Fibroblast of mammary gland (primary cell): Measurements from ENCODE around the gene CCDC110.
"Not testable (repeated sequence)": the region's sequence is repeated elsewhere in the genome, so short reads cannot be mapped to it uniquely, and the experiment has no call there.

Source experiments
- DNase-seq: peaks from one replicate; pipeline ENCODE4 v3.0.0-alpha.2; 2010; ENCODE audit warnings: low read depth
- H3K4me3 ChIP-seq: 2 replicates; pipeline ENCODE4 v1.5.1; 2011; ENCODE audit warnings: low read depth, mild to moderate bottlenecking, low read length, moderate library complexity; ENCODE audit not compliant: control insufficient read depth
- CTCF ChIP-seq: conservative IDR thresholded peaks from 2 replicates; pipeline ENCODE4 v1.5.1; 2011; ENCODE audit warnings: low read depth, low read length, inconsistent platforms; ENCODE audit not compliant: control insufficient read depth, insufficient read depth

The CCDC110 gene

GRCh38 chr4:185513489-185514181 lies 42.1 kb upstream of the CCDC110 start:
- DNase-seq, result peak; percentile 46
- H3K4me3 ChIP-seq, result no peak overlapping the region
- no peak for TF ChIP-seq CTCF

GRCh38 chr4:185512516-185512915 lies 41.0 kb upstream of the CCDC110 start:
- peak; percentile 60 for DNase-seq
- no peak for TF ChIP-seq CTCF
- H3K4me3 ChIP-seq, result no peak overlapping the region

- H3K4me3 ChIP-seq, result not testable (repeated sequence)
Measured at GRCh38 chr4:185511243-185511642, 39.7 kb upstream of the CCDC110 start.

GRCh38 chr4:185510806-185511205 lies 39.3 kb upstream of the CCDC110 start:
- TF ChIP-seq CTCF, result no peak
- DNase-seq, result no peak
- H3K4me3 ChIP-seq, result no peak overlapping the region

More at GRCh38 chr4:185511243-185511642, 39.7 kb upstream of the CCDC110 start:
- peak; percentile 11 for DNase-seq

- H3K4me3 ChIP-seq, result no peak overlapping the region
- TF ChIP-seq CTCF, result no peak
- no peak for DNase-seq
Measured at GRCh38 chr4:185508181-185508580, 36.6 kb upstream of the CCDC110 start.

- no peak overlapping the region for H3K4me3 ChIP-seq
- no peak for DNase-seq
- no peak for TF ChIP-seq CTCF
Measured at GRCh38 chr4:185506422-185506821, 34.9 kb upstream of the CCDC110 start.

- H3K4me3 ChIP-seq, result no peak overlapping the region
- TF ChIP-seq CTCF, result no peak
- DNase-seq, result no peak
Measured at GRCh38 chr4:185504098-185505047, 32.8 kb upstream of the CCDC110 start.
